Ovary (tissue), 9 donors: Measurements from ENCODE around the gene AP3S2. TPM values are rescaled to one million over a fixed set of nuclear protein-coding genes. Genes with fewer than 3 reads are reported as not detected.

Experiments
- DNase-seq, 5 donors: peaks; one replicate each; pipeline ENCODE4 v3.0.0-alpha.2; 2019 to 2020
- H3K27ac ChIP-seq, 2 donors: fragments of 200-600 bp; one replicate each; pipeline versions ENCODE4 v1.5.1 to v1.8.0; 2019 to 2022
- H3K27me3 ChIP-seq: fragments of 200-600 bp; one replicate; pipeline ENCODE4 v1.8.0; 2022
- H3K36me3 ChIP-seq: fragments of 200-600 bp; sonication (generic); one replicate; pipeline ENCODE4 v1.5.1; 2019
- H3K4me1 ChIP-seq: one replicate; pipeline ENCODE4 v1.8.1; 2013; ENCODE audit warnings: mild to moderate bottlenecking, moderate library complexity; ENCODE audit not compliant: insufficient read depth
- H3K4me3 ChIP-seq: fragments of 200-600 bp; sonication (generic); one replicate; pipeline ENCODE4 v1.5.1; 2017
- H3K9me3 ChIP-seq, 2 donors: fragments of 200-600 bp in 1 of 2; sonication (generic) in 1 of 2; one replicate each; pipeline versions ENCODE4 v1.5.1 to v1.8.1; 2013 to 2019; ENCODE audit warnings: mild to moderate bottlenecking in 1 of 2, moderate library complexity in 1 of 2
- EP300 ChIP-seq: sonication (generic); formaldehyde crosslinking; IDR thresholded peaks from one replicate; pipeline ENCODE4 v1.6.1; 2017; ENCODE audit warnings: antibody characterized with exemption
- POLR2A ChIP-seq: fragments of 450-650 bp; IDR thresholded peaks from one replicate; pipeline ENCODE4 v1.6.1; 2017; ENCODE audit warnings: antibody characterized with exemption, mild to moderate bottlenecking, moderate library complexity
- WGBS, 3 donors: extraction: QIAGEN DNeasy Blood & Tissue Kit in 1 of 3; methylation state at CpG; one replicate each; pipeline versions ENCODE4 v1.1.5 to v1.1.7; 2013 to 2017; 5-methylcytosine and 5-hydroxymethylcytosine counted together
- intact Hi-C, 4 donors: fragments of 100-400 bp; cut with DNase I; formaldehyde crosslinking; loops; one replicate each; pipeline versions ENCODE4 v1.11.0 to v1.15.1; 2022 to 2023
- polyA plus RNA-seq, 2 donors: library from polyadenylated mRNA; stranded (reverse); fragments of 200-250 nt in 1 of 2; fragments of 350-450 nt in 1 of 2; fragmentation: Illumina TruSeq in 1 of 2; extraction: RNeasy Lipid Tissue Mini Kit (QIAGEN cat#74804) in 1 of 2; gene quantifications; one replicate each; pipeline ENCODE4 v1.2.3, GENCODE V29; 2013 to 2014
- total RNA-seq, 7 donors: library from RNA; depleted of rRNA in 2 of 7; stranded (reverse); fragments of >200 nt in 2 of 7; fragmentation: NEBNext Ultra II Directional in 3 of 7; extraction: Animal tissue kit (Norgen Biotek cat#: 25700) in 3 of 7; gene quantifications; one replicate each; pipeline versions ENCODE4 v1.1.0 to v1.2.4, GENCODE V29; 2016 to 2023
- TF ChIP-seq, protein P1 (sequence below), 3 donors: fragments of 450-650 bp in 2 of 3; fragments of 200-600 bp in 1 of 3; IDR thresholded peaks; one replicate each; pipeline versions ENCODE4 v1.5.1 to v1.8.0; 2016 to 2022; ENCODE audit warnings: antibody characterized with exemption in 3 of 3, mild to moderate bottlenecking in 1 of 3
- donor health status: DM: no; HTN: no; CAD: no; lungs with moderate emphysema.
- donor health status: DM: no; HTN: no; CAD: no.
- donor health status: Bipolar disorder and iron deficiency.
- donor health status: DM: yes; HTN: yes; CAD: no.
- donor health status: DM: no; HTN: no; CAD: no.
- donor health status: DM: yes; HTN: yes; CAD: no.

AP3S2 gene
- total and polyA plus RNA-seq, 9 donors = 15.3 to 57.1 (median 30.7) TPM

DNA sequence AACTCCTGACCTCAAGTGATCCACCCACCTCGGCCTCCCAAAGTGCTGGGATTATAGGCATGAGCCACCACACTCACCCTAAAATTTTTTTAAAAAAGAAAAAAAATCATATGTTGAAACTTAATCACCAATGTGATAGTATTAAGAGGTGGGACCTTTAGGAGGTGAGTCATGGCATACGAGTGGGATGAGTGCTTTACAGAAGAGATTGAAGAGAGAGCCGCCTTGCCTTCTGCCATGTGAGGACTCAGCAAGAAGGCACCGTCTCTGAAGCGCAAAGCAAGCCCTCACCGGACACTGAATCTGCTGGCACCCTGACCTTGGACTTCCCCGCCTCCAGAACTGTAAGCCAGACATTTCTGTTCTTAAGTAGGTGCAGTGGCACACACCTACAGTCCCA is 13.5 kb upstream of the AP3S2 start:
- H3K4me1 ChIP-seq = no peaks in the 10 kb centered on the region
- TF ChIP-seq POLR2A (no peak), EP300 (no peak)
- TF ChIP-seq, protein P1, sequence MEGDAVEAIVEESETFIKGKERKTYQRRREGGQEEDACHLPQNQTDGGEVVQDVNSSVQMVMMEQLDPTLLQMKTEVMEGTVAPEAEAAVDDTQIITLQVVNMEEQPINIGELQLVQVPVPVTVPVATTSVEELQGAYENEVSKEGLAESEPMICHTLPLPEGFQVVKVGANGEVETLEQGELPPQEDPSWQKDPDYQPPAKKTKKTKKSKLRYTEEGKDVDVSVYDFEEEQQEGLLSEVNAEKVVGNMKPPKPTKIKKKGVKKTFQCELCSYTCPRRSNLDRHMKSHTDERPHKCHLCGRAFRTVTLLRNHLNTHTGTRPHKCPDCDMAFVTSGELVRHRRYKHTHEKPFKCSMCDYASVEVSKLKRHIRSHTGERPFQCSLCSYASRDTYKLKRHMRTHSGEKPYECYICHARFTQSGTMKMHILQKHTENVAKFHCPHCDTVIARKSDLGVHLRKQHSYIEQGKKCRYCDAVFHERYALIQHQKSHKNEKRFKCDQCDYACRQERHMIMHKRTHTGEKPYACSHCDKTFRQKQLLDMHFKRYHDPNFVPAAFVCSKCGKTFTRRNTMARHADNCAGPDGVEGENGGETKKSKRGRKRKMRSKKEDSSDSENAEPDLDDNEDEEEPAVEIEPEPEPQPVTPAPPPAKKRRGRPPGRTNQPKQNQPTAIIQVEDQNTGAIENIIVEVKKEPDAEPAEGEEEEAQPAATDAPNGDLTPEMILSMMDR (IDR thresholded peaks at IDR 0.05) = no peak
- 88 to 89% (median 88%) methylated on average over 7 of the region's 7 CpGs for WGBS, 3 donors
- H3K9me3 ChIP-seq = no peaks in the 10 kb centered on the region
- no peaks in the 10 kb centered on the region for H3K36me3 ChIP-seq
- no peak overlapping the region for H3K27ac ChIP-seq
- intact Hi-C loops = loop anchor here in 3 of 4 donors (10.0 kb wide), 3 partner anchors 168 to 318 kb away; no protein-coding TSS in a partner anchor
- no peak for DNase-seq
- H3K27me3 ChIP-seq = no peaks in the 10 kb centered on the region
- H3K4me3 ChIP-seq = no peak overlapping the region

DNA sequence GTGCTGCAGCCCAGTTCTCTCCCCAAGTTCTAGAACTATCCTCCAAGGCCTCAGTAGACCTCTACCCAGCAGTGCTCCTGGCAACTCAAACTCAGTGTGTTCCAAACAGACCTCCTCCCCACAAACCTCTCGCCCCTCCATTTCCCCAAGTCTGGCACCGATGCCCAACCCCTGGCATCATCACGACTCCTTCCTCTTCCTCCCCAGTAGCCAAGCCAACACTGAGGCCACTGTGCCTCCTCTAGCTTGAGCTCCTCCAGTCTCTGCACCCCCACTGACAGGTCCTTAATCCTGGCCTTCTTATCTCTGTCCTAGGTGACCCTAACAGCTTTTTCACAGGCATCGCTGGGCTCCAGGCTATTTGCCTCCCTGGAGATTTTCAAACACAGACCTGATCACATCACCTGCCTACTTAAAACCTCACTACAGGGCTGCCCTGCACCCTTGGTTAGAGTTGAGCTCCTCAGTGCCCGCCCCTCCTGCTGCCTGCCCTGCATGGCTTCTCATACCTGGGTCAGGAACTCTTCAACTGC is 12.1 kb upstream of the AP3S2 start:
- H3K27me3 ChIP-seq = no peaks in the 10 kb centered on the region
- no peaks in the 10 kb centered on the region for H3K9me3 ChIP-seq
- intact Hi-C loops = loop anchor here in 3 of 4 donors (10.0 kb wide), 3 partner anchors 169 to 319 kb away; no protein-coding TSS in a partner anchor
- no peaks in the 10 kb centered on the region for H3K4me1 ChIP-seq
- TF ChIP-seq EP300 (no peak), POLR2A (no peak)
- TF ChIP-seq, protein P1 (IDR thresholded peaks at IDR 0.05) = no peak
- no peaks in the 10 kb centered on the region for H3K36me3 ChIP-seq
- no peak overlapping the region for H3K27ac ChIP-seq
- no peak overlapping the region for H3K4me3 ChIP-seq
- 95 to 98% (median 95%) methylated on average over 5 of the region's 5 CpGs for WGBS, 3 donors
- DNase-seq = no peak

DNA sequence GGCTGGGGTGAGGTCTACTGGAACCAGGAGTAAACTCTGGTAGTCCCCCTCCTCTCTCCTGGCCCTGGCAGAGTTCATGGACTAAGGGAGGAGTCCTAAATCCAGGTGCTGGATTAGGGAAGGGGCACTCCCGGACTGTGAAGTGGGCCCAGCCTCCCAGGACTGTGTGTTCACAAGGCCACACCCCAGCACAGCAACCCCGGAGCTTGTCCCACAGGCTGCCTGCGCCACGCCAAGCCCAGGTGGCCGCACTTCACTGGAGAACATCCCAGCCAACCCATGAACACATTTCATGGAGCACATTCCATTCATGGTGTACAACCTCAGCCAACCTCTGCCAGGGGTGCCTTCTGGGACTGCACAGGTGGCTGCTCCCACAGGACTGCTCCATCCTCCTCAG is 10.7 kb upstream of the AP3S2 start:
- intact Hi-C loops = loop anchor here in 3 of 4 donors (10.0 kb wide), 3 partner anchors 170 to 320 kb away; no protein-coding TSS in a partner anchor
- DNase-seq = no peak
- no peaks in the 10 kb centered on the region for H3K27me3 ChIP-seq
- no peaks in the 10 kb centered on the region for H3K9me3 ChIP-seq
- H3K27ac ChIP-seq = no peak overlapping the region
- H3K4me3 ChIP-seq = no peak overlapping the region
- TF ChIP-seq POLR2A (no peak), EP300 (no peak)
- TF ChIP-seq, protein P1 (IDR thresholded peaks at IDR 0.05) = no peak
- no peaks in the 10 kb centered on the region for H3K4me1 ChIP-seq
- H3K36me3 ChIP-seq = no peaks in the 10 kb centered on the region
- WGBS, 3 donors = 86 to 93% (median 87%) methylated on average over 5 of the region's 5 CpGs

DNA sequence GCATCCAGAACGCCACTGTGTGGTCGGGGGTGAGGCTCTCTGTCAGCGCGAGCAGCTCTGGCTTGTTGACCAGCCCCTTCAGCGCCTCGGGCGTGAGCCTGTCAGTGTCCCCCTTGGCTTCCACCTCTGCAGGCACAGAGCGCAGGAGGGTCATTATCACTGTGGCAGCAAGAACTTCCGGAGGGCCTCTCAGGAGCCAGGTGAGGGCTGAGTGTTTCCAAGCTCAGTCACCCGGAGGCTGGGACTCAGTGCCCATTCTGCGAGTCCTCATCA is 10.0 kb upstream of the AP3S2 start:
- Histone ChIP-seq H3K36me3 (no peaks in the 10 kb centered on the region), H3K9me3 (no peaks in the 10 kb centered on the region), H3K27ac (no peak overlapping the region), H3K4me3 (no peak overlapping the region), H3K4me1 (no peaks in the 10 kb centered on the region), H3K27me3 (no peaks in the 10 kb centered on the region)
- 90 to 95% (median 93%) methylated on average over 11 of the region's 11 CpGs for WGBS, 3 donors
- TF ChIP-seq EP300 (no peak), POLR2A (no peak)
- TF ChIP-seq, protein P1 (IDR thresholded peaks at IDR 0.05) = no peak
- DNase-seq = no peak
- intact Hi-C loops = loop anchor here in 3 of 4 donors (10.0 kb wide), 3 partner anchors 171 to 321 kb away; no protein-coding TSS in a partner anchor
